Measurements from ENCODE around the gene TPK1. TPM values are rescaled to one million over a fixed set of nuclear protein-coding genes. Genes with fewer than 3 reads are reported as not detected.

Gene TPK1
- total and polyA plus RNA-seq, 2 of the 4 experiments (the other 2 are of a cell fraction) = 0.38 to 1.8 TPM

DNA sequence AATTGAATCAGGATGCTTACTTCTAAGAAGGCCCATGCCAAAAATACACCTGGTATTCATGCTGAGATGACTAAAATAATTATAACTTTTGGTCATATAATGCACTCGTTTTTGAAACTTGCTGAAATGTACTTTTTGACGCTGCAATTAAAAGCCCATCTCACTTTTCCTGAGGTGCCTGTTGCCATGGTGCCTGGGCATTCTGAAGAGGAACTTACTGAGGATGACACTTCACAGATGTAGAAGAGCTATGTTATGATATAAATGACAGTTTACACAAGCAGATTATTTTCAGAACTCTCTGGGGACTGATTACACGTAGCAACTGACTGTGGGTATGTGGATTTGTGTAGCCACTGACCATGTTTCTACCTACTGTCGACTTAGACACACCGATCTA, 182.4 kb downstream of the TPK1 start:
- CTCF ChIA-PET = no interaction called here
- Histone ChIP-seq H3K4me2 (ENCODE audit: low read depth, low read length) (no peak overlapping the region), H3K23ac (ENCODE audit: low read depth, low read length) (no peak overlapping the region), H3K4me3 (ENCODE audit: insufficient read depth, low read depth, low read length) (no peak overlapping the region), H2BK120ac (ENCODE audit: low read depth, low read length) (no peak overlapping the region), H4K8ac (ENCODE audit: low read depth in 2 of 2, low read length in 2 of 2) (no peak overlapping the region), H3K4ac (ENCODE audit: low read depth, low read length) (no peak overlapping the region), H3K18ac (ENCODE audit: low read depth, low read length) (no peak overlapping the region), H3K14ac (replicated peaks; ENCODE audit: low read depth, low read length) (no peak overlapping the region), H3K4me1 (ENCODE audit: control insufficient read depth, insufficient read depth, low read length) (no peaks in the 10 kb centered on the region), H2AFZ (replicated peaks; ENCODE audit: low read length, poor library complexity) (no peak overlapping the region), H2AK9ac (replicated peaks; ENCODE audit: low read depth, low read length, poor library complexity) (no peak overlapping the region), H2BK5ac (ENCODE audit: low read depth, low read length, poor library complexity, severe bottlenecking) (no peak overlapping the region), H4K20me1 (ENCODE audit: insufficient read depth, low read length) (no peaks in the 10 kb centered on the region), H3K27me3 (ENCODE audit: control insufficient read depth, insufficient read depth, low read length) (no peaks in the 10 kb centered on the region), H2BK20ac (ENCODE audit: low read depth, low read length) (no peak overlapping the region), H3K9me3 (ENCODE audit: control insufficient read depth, insufficient read depth, low read length) (peaks cover 3% of the 10 kb centered on the region), H3K9ac (ENCODE audit: low read depth, low read length) (no peak overlapping the region), H2AK5ac (ENCODE audit: low read depth, low read length) (no peak overlapping the region), H4K5ac (ENCODE audit: low read depth, low read length) (no peak overlapping the region), H3K36me3 (ENCODE audit: control insufficient read depth, insufficient read depth, low read length) (no peaks in the 10 kb centered on the region), H4K91ac (ENCODE audit: insufficient read depth, low read depth, low read length) (no peak overlapping the region), H3K27ac (ENCODE audit: insufficient read depth, low read length) (no peak overlapping the region), H2BK15ac (ENCODE audit: low read depth, low read length) (no peak overlapping the region), H3K56ac (ENCODE audit: extremely low read depth, insufficient read depth, low read length) (no peak overlapping the region), H3K79me1 (ENCODE audit: low read depth in 1 of 2, low read length in 2 of 2) (no peaks in the 10 kb centered on the region), H3K9me1 (ENCODE audit: insufficient read depth, low read length) (no peaks in the 10 kb centered on the region)
- BruUV-seq (replicated peaks) = no TSS peak
- in situ Hi-C loops (cut with MboI; ENCODE audit: low sequenced_read_pairs) = no loop called here
- intact Hi-C loops (cut with micrococcal nuclease) = no loop called here
- DNase-seq = no peak
- no CpG with 5 or more reads among the region's 5 CpGs for WGBS, 2 experiments (ENCODE audit: extremely low coverage in 2 of 2, insufficient read length in 1 of 2)
- dilution Hi-C loops (cut with HindIII; ENCODE audit: low sequenced_read_pairs, unreplicated experiment) = no loop called here
- ATAC-seq (ENCODE audit: low read depth) = no peak
- TF ChIP-seq MXI1 (IDR thresholded peaks at IDR 0.05; ENCODE audit: borderline replicate concordance, low read depth, low read length) (no peak), CEBPB (IDR thresholded peaks at IDR 0.05; ENCODE audit: low read depth, low read length) (no peak), SMC3 (IDR thresholded peaks at IDR 0.05; ENCODE audit: low read depth, low read length) (no peak), MAFK (IDR thresholded peaks at IDR 0.05; ENCODE audit: low read depth, low read length) (no peak), CHD1 (IDR thresholded peaks at IDR 0.05; ENCODE audit: low read depth, low read length) (no peak), RFX5 (IDR thresholded peaks at IDR 0.05; ENCODE audit: low read depth, low read length) (no peak), NFE2L2 (IDR thresholded peaks at IDR 0.05; ENCODE audit: low read depth, low read length) (no peak), POLR2A (IDR thresholded peaks at IDR 0.05; ENCODE audit: low read depth, low read length) (no peak), MAZ (IDR thresholded peaks at IDR 0.05; ENCODE audit: borderline replicate concordance, low read depth, low read length) (no peak)
- TF ChIP-seq, protein P1, sequence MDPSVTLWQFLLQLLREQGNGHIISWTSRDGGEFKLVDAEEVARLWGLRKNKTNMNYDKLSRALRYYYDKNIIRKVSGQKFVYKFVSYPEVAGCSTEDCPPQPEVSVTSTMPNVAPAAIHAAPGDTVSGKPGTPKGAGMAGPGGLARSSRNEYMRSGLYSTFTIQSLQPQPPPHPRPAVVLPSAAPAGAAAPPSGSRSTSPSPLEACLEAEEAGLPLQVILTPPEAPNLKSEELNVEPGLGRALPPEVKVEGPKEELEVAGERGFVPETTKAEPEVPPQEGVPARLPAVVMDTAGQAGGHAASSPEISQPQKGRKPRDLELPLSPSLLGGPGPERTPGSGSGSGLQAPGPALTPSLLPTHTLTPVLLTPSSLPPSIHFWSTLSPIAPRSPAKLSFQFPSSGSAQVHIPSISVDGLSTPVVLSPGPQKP (IDR thresholded peaks at IDR 0.05; ENCODE audit: borderline replicate concordance, low read depth, low read length) = no peak
- POLR2A ChIA-PET (ENCODE audit: unreplicated experiment) = no interaction called here
